ENCODE measurements around the gene GPX2.
"Not testable (repeated sequence)": the region's sequence is repeated elsewhere in the genome, so short reads cannot be mapped to it uniquely, and the experiment has no call there.

The GPX2 gene

GRCh38 chr14:64938972-64939816 is 3.4 kb downstream of the GPX2 start:
- no peak for DNase-seq

GRCh38 chr14:64937821-64938193 is 4.7 kb downstream of the GPX2 start:
- no peak for DNase-seq

DNA sequence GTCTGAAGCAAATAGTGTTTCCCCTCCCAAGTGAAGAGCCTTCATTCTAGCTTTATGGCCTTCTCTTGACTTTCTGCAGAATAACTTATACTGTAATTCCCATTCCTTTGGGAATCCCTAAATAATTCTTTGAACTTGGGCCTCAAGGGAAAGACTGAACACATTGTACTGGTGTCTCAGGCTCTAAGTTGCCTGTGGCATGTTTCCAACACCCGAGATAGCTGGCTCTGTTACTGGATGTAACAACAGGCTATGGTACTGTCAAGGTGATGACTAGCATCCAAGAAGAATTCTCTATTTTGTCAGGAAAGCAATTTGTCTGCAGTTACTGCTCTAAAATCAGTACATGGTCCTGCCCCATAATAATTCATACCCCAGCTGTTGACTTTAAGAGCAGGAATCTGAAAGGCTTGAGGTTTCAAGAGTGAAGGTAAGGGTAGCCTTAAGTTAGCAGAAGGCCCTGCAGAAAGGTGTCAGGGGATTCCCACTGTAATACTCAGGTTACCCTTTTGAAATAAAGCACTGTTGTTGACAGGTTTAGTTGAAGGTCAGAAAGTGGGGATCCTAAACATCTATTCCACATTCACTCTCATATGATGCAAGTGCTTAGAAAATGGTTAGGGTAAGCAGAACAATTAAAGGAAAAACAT is 5.2 kb downstream of the GPX2 start:
- DNase-seq, result no peak

DNA sequence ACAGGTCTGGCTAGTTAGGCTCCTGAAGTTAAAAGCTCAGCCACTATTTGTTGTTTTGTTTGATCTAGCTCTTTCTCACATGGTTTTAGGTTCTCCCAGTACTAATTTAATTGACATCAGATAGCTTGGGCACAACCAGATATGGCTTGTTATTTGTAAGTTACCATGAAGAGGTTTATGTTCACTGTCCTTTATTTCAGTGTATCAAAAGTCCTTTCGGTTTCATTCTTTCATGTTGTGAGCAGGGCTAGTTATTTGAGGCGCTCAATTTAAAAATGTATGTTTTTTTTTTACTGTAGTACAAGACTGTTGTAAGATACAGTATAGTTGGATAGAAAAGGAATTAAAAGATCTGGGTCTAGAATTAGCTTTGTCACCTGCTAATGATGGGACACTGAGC is 7.0 kb downstream of the GPX2 start:
- no peak for DNase-seq

DNA sequence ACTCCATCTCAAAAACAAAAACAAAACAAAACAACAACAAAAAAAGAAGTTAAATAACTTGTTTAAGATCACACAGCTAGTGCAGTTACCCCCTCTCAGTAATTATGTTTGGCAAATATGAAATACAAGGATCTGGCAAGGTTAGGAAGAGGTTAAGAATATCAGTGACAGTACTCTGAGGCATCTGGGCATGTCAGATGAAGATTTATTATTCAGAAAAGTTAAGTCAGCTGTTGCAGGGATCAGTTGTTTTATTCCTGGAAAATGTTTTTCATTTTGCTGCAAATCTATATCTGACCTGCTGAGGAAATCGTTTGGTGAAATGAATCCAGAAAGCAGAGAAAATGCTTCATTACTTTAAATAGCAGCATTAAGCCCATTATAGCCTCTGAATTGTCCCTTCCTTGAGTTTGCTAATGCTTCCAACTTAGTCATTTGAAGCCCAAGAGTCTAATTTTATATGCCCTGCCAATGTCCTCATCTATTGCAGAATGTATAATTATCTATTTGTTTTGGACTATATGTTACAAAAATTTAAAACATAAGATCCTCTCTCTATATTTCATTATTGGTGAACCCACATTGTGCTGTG is 8.1 kb downstream of the GPX2 start:
- no peak for DNase-seq

DNA sequence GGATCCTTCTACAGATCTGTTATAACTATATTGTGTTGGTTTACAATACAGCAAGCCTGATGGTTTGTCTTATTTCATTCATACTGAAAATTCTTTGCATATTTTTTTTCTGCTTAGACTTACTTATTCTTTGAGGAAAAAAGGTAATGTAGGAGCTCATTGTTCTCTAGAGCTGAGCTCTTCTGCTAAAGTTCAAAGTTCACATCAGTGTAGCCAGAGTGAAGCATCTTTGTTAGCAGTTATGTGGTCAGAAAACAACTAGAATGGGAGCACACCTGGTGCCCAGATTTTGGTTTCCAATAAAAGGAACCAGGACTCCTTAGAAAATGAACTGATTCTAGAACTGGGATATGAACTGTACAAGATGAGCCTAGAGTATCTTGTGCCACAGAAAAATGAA is 10.3 kb downstream of the GPX2 start:
- DNase-seq, result no peak

DNA sequence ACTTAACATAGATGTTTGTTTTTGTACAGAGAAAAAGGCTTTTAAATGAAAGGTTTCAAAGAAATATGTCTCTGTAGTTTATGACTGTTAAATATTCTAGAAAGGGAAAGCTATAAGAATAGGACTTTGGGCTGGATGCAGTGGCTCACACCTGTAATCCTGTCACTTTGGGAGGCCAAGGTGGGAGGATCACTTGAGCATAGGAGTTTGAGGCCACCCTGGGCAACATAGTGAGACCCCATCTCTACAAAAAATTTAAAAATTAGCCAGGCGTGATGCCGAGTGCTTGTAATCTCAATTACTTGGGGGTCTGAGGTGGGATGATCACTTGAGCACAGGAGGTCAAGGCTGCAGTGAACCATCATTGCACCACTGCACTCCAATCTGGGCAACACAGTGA is 11.4 kb downstream of the GPX2 start:
- no peak for DNase-seq

DNA sequence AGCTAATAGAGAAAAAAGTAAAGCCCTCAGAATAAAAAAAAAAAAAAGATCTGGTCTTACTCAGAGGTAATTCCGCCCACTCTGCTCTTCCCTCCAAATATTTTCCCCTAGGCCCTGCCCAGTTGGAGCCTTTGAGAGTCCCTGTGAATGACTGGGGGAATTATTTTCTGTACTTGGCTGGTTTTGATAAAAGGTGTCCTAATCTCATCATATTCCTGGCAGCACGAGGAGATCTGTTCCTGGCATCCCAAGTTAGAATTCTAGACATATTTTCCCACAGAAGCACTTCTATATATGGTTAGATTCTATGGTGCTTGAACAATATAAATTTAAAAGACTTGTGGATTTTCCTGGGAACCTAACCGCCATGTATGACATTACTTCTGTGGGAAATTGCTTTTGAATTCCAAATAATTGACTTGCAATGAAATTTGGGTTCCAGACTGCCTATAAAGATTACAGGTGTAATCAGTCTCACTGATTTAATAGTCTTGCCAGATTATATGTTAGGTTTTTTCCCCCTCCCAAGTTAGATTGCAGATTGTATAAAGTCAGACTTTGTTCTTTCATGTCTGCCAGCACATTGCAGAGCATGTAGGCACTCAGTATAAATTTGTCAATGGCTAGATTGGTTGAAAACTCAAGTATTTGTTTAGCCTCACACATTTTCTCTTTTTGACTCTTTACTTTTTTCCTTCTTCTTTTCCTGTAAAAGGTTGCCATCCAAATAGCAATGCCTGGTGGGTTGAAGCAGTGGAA is 12.3 kb downstream of the GPX2 start:
- DNase-seq, result no peak

DNA sequence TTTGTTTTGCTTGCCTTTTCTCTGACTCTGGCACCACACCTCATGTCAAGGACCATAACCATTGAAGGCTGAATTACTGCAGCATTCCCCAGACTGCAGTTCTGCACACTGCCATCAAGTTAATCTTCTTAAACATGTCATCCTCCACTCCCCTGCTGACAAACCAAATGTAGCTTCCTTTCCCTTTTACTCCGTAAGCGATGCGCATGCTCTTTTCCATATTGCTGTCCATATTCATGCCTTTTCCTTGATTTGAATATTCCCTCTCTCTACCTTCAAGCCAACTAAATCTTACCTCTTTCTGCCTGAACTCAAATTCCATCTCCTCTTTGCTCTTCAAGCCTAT is 13.6 kb downstream of the GPX2 start:
- DNase-seq, result no peak

DNA sequence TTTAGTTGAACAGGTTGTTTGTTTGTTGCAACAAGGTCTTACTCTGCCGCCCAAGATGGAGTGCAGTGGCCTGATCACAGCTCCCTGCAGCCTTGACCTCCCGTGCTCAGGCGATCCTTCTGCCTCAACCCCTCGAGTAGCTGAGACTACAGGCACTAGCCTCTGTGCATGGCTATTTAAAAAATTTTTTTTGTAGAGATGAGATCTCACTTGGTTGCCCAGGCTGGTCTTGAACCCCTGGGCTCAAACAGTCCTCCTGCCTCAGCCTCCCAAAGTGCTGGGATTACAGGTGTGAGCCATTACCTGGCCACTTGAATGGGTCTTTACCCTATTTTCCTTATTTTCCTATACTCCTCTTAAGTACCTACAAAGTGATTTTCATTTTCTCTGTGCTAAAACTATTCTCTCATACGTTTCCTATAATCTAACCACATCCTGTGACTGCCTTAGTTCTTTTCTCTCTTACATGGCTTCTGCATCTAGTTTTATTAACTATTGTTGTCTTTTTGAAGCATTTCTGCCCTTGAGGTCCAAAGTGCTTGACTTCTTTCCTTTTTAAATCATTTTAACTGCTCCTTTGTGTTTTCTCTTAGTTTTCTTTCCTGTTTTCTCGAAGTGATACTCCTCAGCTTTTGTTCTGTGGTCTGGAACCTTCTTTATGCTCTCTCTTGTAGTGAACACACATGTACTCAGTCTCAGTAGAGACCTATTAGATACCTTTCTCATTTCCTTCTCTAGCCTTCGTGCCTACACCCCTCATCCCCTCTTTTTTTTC is 14.1 kb downstream of the GPX2 start:
- DNase-seq, result no peak

- DNase-seq, result no peak
Observed at GRCh38 chr14:64927031-64927430, 15.5 kb downstream of the GPX2 start.

- DNase-seq, result no peak
Observed at GRCh38 chr14:64926398-64926995, 16.0 kb downstream of the GPX2 start.

DNA sequence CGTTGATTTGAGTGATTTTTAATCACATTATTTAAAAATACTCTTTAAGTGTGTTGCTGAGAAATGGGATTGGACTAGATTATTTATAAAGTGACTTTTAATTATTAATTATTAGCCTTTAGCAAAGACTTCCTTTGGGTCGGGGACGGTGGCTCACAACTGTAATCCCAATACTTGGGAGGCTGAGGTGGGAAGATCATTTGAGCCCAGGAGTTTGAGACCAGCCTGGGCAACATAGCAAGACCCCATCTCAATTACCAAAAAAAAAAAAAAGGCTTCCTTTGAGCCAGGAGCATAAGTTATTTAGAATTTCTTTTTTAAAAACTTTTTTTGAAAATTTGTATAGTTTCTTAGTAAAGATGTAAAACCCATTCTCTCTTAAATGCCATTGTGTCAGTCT is 19.5 kb downstream of the GPX2 start:
- no peak for DNase-seq

DNA sequence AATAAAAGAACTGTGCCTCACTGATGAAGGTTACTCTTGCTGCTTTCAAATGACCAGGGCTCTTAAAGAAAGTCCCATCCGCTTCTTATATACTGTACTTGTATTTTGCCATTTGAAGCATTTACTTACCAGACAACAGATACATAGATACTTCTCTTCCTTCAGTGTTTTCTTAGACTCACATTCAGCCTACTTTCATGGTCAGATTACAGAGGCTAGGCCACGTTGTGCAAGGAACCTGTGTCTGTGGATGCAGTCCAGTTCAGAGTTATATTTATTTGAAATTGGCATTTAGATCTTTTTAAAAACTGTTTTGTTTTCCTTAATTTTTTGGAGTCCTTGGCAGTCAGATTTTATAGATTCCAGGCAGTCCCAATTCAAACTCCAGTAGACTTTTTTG is 22.1 kb downstream of the GPX2 start:
- no peak for DNase-seq

GRCh38 chr14:64919618-64920017 is 22.9 kb downstream of the GPX2 start:
- no peak for DNase-seq

DNA sequence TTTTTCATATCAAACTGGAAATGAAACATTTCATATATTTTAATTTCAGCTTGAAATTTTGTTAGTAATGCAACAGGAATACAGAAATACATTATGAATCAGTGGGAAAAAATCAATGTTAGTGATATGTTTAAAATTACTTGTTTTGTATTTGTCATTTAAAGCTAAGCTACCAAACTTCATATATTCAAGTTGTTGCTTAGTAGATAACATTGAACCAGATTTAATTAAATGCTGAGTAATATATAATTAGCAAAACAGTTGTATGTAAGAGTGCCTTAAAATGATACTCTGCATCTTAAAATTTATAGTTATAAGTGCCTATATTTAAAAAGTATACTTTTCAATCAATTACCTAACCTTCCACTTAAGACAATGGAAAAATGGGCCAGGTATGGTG is 23.3 kb downstream of the GPX2 start:
- DNase-seq, result no peak

DNA sequence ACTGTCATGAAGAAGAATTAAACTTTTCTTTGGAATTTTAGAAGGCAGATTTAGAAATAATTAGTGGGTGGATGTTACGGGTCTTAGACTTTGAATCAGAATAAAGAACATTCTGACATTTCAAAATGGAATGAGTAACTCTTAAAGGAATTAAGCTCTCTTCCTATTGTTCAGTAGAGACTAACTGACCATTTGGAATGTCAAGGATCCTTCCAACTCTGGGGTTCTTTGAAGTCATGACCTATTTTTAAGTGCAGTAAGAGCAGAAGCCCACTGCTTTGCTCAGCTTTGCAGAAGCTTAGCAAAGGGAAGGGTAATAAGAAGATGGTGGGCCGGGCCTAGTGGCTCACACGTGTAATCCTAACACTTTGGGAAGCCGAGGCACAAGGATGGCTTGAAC is 24.3 kb downstream of the GPX2 start:
- DNase-seq, result no peak

- no peak for DNase-seq
Observed at GRCh38 chr14:64915797-64916196, 26.7 kb downstream of the GPX2 start.

- DNase-seq, result no peak
Observed at GRCh38 chr14:64915029-64915424, 27.5 kb downstream of the GPX2 start.

DNA sequence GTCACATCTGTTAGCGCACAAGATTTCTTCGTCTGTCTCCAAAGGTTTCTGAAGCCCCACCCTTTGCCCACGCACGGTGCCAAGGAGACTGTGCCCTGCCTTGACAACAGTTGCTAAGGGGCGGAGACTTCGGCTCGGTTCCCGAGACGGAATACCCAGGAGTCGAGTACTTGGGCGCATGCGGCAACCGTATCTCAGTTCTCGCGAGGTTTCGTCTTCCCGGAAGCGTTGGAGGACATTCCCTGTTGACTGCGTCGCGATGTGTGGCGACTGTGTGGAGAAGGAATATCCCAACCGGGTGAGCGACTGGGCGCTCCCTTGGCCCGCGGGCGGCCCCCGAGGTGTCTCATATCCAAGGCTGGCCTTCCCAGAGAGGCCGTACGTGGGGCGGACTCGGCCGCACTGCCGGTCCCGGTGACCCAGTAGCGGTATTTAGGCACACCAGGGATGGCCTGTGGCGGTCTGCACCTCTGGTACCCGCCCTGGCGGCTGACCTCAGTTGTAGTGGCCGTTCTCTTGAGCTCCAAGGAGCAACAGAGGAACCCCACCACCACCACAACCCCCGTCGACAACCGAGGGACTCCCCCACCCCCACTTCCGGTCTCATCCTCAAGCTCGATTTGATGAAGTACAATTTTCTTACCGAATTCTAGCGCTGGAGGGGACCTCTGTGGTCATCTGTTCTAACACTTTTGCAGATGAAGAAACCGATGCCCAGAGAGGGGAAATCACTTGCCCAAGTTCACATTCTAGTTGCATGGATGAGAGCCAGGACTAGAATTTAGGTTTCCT is 28.1 kb downstream of the GPX2 start, which contains the start of gene CHURC1:
CHURC1 (plus strand) TSS at position 219 of the 792 bp plus-strand sequence; CDS start at position 260, 41 bp downstream.
- DNase-seq, result peak; percentile 100

- DNase-seq, result not testable (repeated sequence)
Observed at GRCh38 chr14:64913477-64913876, 29.1 kb downstream of the GPX2 start.

All from DMS79 treated with DMSO at 0.1 percent for 48 hours (cell line).